Measurements from ENCODE around the gene PRKCI.
"Not testable (repeated sequence)": the region's sequence is repeated elsewhere in the genome, so short reads cannot be mapped to it uniquely, and the experiment has no call there.

PRKCI gene

GRCh38 chr3:170222647-170223541, 670 bp downstream of the PRKCI start:
- DNase-seq (ENCODE audit: low read depth in 2 of 2): no peak

GRCh38 chr3:170225166-170225565, 2.9 kb downstream of the PRKCI start:
- DNase-seq (ENCODE audit: low read depth in 2 of 2): no peak

GRCh38 chr3:170226426-170226960, 4.3 kb downstream of the PRKCI start:
- peak; percentile 31 to 33 for DNase-seq (ENCODE audit: low read depth in 2 of 2)

GRCh38 chr3:170228093-170228766, 6.0 kb downstream of the PRKCI start:
- DNase-seq (ENCODE audit: low read depth in 2 of 2): no peak

GRCh38 chr3:170232266-170232665, 10.0 kb downstream of the PRKCI start:
- DNase-seq (ENCODE audit: low read depth in 2 of 2): no peak

GRCh38 chr3:170233530-170233929, 11.3 kb downstream of the PRKCI start:
- peak; percentile 65 to 70 for DNase-seq (ENCODE audit: low read depth in 2 of 2)

- DNase-seq (ENCODE audit: low read depth in 2 of 2): no peak
Observed at GRCh38 chr3:170240142-170240541, 17.9 kb downstream of the PRKCI start.

GRCh38 chr3:170240671-170241070, 18.4 kb downstream of the PRKCI start:
- no peak for DNase-seq (ENCODE audit: low read depth in 2 of 2)

GRCh38 chr3:170244576-170244975, 22.4 kb downstream of the PRKCI start:
- DNase-seq (ENCODE audit: low read depth in 2 of 2): no peak

GRCh38 chr3:170247875-170248274, 25.7 kb downstream of the PRKCI start:
- DNase-seq (ENCODE audit: low read depth in 2 of 2): no peak

- no peak for DNase-seq (ENCODE audit: low read depth in 2 of 2)
Observed at GRCh38 chr3:170256597-170256996, 34.4 kb downstream of the PRKCI start.

- no peak for DNase-seq (ENCODE audit: low read depth in 2 of 2)
Observed at GRCh38 chr3:170257145-170257544, 34.9 kb downstream of the PRKCI start.

GRCh38 chr3:170258105-170258487, 35.9 kb downstream of the PRKCI start:
- DNase-seq (ENCODE audit: low read depth in 2 of 2): no peak

GRCh38 chr3:170259907-170260306, 37.7 kb downstream of the PRKCI start:
- no peak for DNase-seq (ENCODE audit: low read depth in 2 of 2)

- DNase-seq (ENCODE audit: low read depth in 2 of 2): no peak
Observed at GRCh38 chr3:170267793-170268192, 45.6 kb downstream of the PRKCI start.

GRCh38 chr3:170269673-170270254, 47.5 kb downstream of the PRKCI start:
- DNase-seq (ENCODE audit: low read depth in 2 of 2): not testable (repeated sequence)

- no peak for DNase-seq (ENCODE audit: low read depth in 2 of 2)
Observed at GRCh38 chr3:170270282-170270881, 48.2 kb downstream of the PRKCI start.

GRCh38 chr3:170274641-170275040, 52.4 kb downstream of the PRKCI start:
- no peak for DNase-seq (ENCODE audit: low read depth in 2 of 2)

GRCh38 chr3:170275832-170276231, 53.6 kb downstream of the PRKCI start:
- DNase-seq (ENCODE audit: low read depth in 2 of 2): no peak

GRCh38 chr3:170277311-170277710, 55.1 kb downstream of the PRKCI start:
- DNase-seq (ENCODE audit: low read depth in 2 of 2): not testable (repeated sequence)

GRCh38 chr3:170277833-170278580, 55.8 kb downstream of the PRKCI start:
- no peak for DNase-seq (ENCODE audit: low read depth in 2 of 2)
